Measurements from ENCODE around the gene XYLT1.
A peak's percentile ranks its signal among the peaks of the same experiment; 100 is the strongest.
"Not testable (repeated sequence)": the region's sequence is repeated elsewhere in the genome, so short reads cannot be mapped to it uniquely, and the experiment has no call there.

The XYLT1 gene

DNA sequence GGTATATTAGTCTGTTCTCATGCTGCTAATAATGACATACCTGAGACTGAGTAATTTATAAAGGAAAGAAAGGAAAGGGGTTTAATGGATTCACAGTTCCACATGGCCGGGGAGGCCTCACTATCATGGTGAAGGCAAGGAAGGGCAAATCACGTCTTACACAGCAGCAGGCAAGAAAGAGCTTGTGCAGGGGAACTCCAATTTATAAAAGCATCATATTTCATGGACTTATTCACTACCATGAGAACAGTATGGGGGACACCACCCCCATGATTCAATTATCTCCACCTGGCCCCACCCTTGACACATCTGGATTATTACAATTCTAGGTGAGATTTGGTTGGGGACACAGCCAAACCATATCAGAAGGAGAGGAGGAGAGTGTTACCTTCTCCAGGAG lies 17.7 kb upstream of the XYLT1 start:
- DNase-seq = no peak

GRCh38 chr16:17483351-17483750 lies 12.6 kb upstream of the XYLT1 start:
- no peak for DNase-seq

- DNase-seq = not testable (repeated sequence)
These were observed 11.6 kb upstream of the XYLT1 start for GRCh38 chr16:17482341-17482740.

DNA sequence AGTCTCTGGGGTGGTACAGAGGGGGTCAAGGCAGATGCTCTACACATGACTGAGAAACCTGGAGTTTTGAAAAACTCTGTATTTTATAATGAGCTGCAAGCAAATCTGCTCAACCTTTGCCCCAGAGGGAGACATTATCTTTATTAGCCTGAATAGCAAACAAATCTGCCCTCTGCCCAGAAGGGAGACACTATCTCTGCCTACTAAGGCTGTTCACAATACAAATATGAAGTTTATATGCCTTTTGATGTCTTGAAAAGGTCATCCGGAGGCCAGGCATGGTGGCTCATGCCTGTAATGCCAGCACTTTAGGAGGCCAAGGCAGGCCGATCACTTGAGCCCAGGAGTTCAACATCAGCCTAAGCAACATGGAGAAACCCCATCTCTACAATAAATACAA lies 11.0 kb upstream of the XYLT1 start:
- no peak for DNase-seq

GRCh38 chr16:17477260-17477545 lies 6.4 kb upstream of the XYLT1 start:
- not testable (repeated sequence) for DNase-seq

GRCh38 chr16:17476414-17477259 lies 5.9 kb upstream of the XYLT1 start:
- DNase-seq = peak; percentile 73

- DNase-seq = no peak
These were observed 4.3 kb upstream of the XYLT1 start for GRCh38 chr16:17475104-17475503.

DNA sequence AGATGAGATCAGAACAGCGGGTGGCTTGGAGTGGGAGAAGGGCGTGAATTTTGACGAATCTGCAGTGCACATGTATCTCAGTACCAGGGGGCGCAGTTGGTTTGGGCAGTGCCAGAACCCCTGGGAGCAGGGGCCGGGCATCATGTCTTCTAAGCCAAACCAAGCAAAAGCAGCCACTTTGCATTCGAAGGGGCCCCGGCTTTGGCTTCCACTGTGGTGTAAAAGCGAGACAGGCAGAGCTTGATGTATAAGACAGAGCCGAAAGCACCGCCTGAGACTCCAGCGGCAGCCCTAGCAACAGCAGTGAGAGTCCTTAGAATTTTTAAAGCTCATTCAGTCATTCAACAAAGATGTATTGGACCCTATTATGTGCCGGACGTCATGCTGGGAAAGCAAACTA lies 3.8 kb upstream of the XYLT1 start:
- no peak for DNase-seq

- DNase-seq = no peak
These were observed 3.3 kb upstream of the XYLT1 start for GRCh38 chr16:17474037-17474436.

DNA sequence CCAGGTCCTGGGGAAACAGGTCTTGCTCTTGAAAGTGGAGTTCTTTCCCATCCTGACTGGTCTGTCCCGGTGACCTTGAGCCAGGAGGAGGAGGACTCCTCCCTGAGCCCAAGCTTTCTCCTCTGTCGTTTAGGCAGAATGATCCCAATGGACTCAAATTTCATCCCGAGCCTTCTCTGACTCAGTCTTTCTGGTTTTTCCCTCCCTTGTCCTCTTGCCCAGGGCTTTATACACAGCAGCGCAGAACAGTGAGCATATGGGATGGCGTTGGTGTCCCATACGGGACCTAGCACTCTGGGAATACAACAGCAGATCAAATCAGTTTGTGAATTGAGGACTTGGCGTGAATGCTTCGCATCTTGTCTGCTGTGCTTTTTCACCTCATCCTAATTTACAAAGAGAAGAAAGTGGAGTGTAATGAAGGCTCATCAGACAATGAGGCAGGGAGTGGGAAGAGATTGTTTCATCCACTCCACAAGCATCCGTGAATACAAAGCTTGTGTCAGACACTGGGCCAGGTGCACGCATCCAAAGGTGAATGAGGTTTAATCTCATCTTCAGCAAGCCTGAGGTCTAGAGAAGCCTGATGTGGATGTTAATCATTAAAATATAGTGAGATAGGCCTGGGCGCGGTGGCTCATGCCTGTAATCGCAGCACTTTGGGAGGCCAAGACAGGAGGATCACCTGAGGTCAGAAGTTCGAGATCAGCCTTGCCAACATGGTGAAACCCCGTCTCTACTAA lies 1.1 kb upstream of the XYLT1 start:
- DNase-seq = no peak

DNA sequence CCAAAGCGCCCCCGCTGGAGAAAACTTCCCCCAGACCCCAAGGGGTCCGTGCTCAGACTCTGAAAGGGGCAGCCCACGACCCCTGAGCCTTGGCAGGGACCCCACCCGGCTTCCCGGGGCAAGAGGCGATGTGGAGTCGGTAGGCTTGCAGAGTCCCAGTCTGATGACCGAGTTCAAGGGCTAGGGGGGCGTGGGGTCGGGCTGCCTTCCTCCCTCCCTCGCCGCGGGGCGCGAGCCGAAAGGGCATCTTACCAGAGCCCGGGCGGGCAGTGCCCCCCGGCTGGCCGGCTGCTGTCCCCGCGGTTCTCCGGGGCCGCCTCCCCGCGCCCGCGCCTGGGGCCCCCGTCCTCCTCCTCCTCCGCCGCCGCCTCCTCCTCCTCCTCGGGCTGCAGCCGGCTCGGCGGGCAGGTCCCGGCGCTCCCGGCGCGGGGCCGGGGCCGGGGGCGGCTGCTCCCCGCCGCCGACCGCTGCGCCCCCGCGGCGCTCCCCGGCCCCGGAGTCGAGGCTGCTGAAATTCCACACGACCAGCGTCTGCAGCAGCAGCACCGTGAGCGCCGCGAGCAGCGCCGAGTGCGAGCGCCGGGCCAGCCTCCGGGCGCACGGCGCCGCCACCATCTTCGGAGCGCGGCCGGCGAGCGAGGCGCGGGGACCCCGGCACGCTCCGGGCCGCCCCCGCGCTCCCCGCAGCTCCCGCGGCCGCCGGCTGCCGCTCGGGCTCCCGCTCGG lies 415 bp downstream of the XYLT1 start:
- no peak for DNase-seq

- no peak for DNase-seq
These were observed 999 bp downstream of the XYLT1 start for GRCh38 chr16:17469741-17470181.

- DNase-seq = no peak
These were observed 1.6 kb downstream of the XYLT1 start for GRCh38 chr16:17469011-17469740.

DNA sequence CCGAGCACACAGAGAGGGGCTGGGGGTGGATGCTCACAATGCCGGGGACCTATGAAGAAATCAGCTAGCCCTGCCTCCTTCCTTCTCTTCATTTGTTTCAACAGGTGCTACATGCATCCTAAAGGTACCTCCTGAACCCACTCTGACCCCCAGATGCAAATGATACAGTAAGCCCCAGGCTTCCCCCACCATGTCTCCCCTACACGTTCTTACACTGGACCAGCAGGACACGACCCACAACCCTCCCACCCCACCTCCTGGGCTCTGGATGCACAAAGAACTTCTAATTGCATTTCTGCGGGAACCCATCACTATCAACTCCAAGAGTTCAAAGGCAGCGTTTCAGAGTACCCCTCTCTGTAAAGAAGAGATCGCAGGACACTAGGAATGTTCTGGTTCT lies 2.1 kb downstream of the XYLT1 start:
- DNase-seq = no peak

- peak; percentile 58 for DNase-seq
These were observed 2.7 kb downstream of the XYLT1 start for GRCh38 chr16:17467923-17468540.

DNA sequence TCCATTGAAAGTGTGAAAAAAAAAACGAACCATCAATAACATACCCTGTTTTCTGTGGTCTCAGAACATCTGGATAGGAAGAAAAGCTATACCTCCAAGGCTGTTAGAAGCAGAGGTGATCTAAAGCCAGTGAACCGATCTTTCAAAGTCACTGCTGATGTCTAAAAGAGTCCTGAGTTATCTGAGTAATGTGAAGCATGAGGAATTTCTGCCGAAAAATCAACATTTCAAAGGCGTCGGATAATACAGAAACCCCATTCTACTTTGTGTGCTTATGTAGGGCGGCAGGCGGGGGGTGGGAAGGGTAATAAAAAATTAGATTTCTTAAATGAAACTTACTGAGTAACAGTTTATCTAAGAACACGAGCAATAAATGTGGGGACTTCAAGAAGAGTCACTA lies 3.9 kb downstream of the XYLT1 start:
- no peak for DNase-seq

- DNase-seq = no peak
These were observed 5.3 kb downstream of the XYLT1 start for GRCh38 chr16:17465460-17465859.

DNA sequence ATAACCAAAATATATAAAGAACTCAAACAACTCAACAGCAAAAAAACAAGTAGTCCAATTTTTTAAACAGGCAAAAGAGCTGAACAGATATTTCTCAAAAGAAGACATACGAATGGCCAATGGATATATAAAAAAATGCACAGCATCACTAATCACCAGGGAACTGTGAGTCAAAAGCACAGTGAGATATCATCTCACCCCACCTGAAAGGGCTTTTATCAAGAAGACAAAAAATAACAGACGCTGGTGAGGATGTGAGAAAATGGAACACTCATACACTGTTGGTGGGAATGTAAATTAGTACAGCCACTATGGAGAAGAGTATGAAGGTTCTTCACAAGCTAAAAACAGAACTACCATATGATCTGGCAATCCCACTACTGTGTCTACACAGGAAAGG lies 7.4 kb downstream of the XYLT1 start:
- DNase-seq = no peak

DNA sequence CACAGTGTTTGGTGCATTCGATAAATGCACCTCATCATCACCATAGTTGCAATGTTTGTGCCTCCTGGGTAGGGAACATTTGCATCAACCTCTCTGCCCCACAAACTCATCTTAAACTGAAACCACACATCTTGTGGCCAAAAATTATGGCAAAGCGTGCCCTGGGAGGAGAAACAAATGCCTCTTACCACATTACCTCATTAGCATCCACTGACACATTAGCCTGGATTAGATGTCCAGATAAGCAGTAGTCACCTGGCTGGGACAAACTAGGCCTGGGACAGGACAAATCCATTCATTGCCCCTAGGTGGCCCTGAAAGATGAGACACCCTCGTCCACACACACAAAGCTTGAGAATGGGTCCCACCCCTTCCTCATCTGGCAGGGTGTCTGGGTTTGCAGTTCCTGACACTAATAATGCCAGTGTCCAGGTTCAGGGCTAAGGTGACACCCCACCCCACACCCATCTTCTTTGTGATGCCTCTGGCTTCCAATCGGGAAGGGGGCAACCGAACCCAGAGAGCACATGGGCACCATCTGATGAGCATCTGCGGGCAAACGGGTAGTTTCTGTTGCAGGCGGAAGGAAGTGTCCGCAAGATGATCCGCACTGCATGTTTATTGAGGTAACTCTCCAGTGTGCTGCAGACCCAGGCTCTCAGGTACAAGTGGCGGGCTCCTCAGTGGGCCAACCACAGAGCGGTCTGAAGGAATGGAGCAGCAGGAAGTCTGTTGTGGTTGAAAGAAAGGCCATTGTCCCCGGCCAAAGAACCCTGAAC lies 8.6 kb downstream of the XYLT1 start:
- DNase-seq = no peak

GRCh38 chr16:17460890-17461289 lies 9.9 kb downstream of the XYLT1 start:
- DNase-seq = peak; percentile 89

DNA sequence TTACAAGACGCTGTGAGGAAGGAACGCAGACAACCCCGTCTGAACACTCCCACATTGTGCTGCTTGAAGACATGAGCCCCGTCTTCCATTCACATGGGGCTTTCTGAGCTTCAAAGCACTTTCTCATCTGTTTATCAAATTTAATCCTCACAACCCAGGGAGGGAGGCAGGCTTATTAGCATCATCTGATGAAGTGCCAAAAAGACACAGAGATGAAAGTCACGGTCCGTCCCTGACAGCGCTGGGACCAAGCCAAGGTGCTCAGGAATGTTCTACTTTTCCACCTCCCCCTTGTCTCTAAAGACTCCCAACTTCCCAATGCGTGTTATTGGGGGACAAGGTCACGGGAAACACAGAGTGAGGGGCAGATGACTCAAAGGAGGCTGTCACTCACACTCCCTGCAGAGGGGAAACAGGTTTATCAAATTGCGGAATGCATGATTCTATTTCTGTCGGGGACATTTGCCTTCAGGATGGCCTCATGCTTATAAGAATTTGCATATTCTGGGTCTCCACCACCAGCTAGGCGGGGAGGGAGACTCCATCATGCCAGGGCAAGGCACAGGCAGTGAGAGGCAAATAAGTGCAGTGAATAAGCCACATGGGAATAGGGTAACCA lies 10.7 kb downstream of the XYLT1 start:
- DNase-seq = peak; percentile 22

Measured in NCI-H1694 (cell line).